ENCODE data around the gene ZNF648. TPM values are rescaled to one million over a fixed set of nuclear protein-coding genes. Genes with fewer than 3 reads are reported as not detected.

Gene ZNF648
- total RNA-seq, 6 experiments from 2014 or later, result 0.35 to 1.5 (median 0.57) TPM

- no peak overlapping the region for H3K4me3 ChIP-seq
- H3K9me3 ChIP-seq, result no peaks in the 10 kb centered on the region
- no peaks in the 10 kb centered on the region for H3K27me3 ChIP-seq
- H3K27ac ChIP-seq, result no peak overlapping the region
- H3K4me1 ChIP-seq, result no peaks in the 10 kb centered on the region
- ATAC-seq (no peak), DNase-seq (no peak)
- intact Hi-C loops (cut with DNase I), result no loop called here
- no peaks in the 10 kb centered on the region for H3K36me3 ChIP-seq
- 0% methylated on average over 1 of the region's 4 CpGs for WGBS (ENCODE audit: insufficient coverage, low coverage, low lambda C conversion rate, missing lambda C conversion rate)
- no peak for TF ChIP-seq CTCF (IDR thresholded peaks at IDR 0.05)
- no peak for TF ChIP-seq POLR2A (IDR thresholded peaks at IDR 0.05)
Measured at GRCh38 chr1:182066934-182067333, 5.4 kb upstream of the ZNF648 start.

- H3K4me1 ChIP-seq, result no peaks in the 10 kb centered on the region
- ATAC-seq (no peak), DNase-seq (no peak)
- WGBS (ENCODE audit: insufficient coverage, low coverage, low lambda C conversion rate, missing lambda C conversion rate), result 100% methylated on average over 4 of the region's 5 CpGs
- no peak overlapping the region for H3K27ac ChIP-seq
- no peak overlapping the region for H3K4me3 ChIP-seq
- no peaks in the 10 kb centered on the region for H3K9me3 ChIP-seq
- no peak for TF ChIP-seq POLR2A (IDR thresholded peaks at IDR 0.05)
- no peak for TF ChIP-seq CTCF (IDR thresholded peaks at IDR 0.05)
- H3K36me3 ChIP-seq, result no peaks in the 10 kb centered on the region
- no peaks in the 10 kb centered on the region for H3K27me3 ChIP-seq
- intact Hi-C loops (cut with DNase I), result no loop called here
Measured at GRCh38 chr1:182065126-182065845, 3.8 kb upstream of the ZNF648 start.

- DNase-seq, result no peak
- no peak for TF ChIP-seq POLR2A (IDR thresholded peaks at IDR 0.05)
- TF ChIP-seq CTCF (IDR thresholded peaks at IDR 0.05), result no peak
- Histone ChIP-seq H3K27me3 (no peaks in the 10 kb centered on the region), H3K36me3 (no peaks in the 10 kb centered on the region), H3K4me1 (no peaks in the 10 kb centered on the region), H3K4me3 (no peak overlapping the region), H3K27ac (no peak overlapping the region), H3K9me3 (no peaks in the 10 kb centered on the region)
- 89% methylated on average over 3 of the region's 3 CpGs for WGBS (ENCODE audit: insufficient coverage, low coverage, low lambda C conversion rate, missing lambda C conversion rate)
- no peak for ATAC-seq
- intact Hi-C loops (cut with DNase I), result no loop called here
Measured at GRCh38 chr1:182064611-182065010, 3.1 kb upstream of the ZNF648 start.

- 78% methylated on average over 1 of the region's 1 CpG for WGBS (ENCODE audit: insufficient coverage, low coverage, low lambda C conversion rate, missing lambda C conversion rate)
Measured at GRCh38 chr1:182062223-182062622, 711 bp upstream of the ZNF648 start.

More at GRCh38 chr1:182062223-182062622, 711 bp upstream of the ZNF648 start:
- H3K27me3 ChIP-seq, result no peaks in the 10 kb centered on the region
- TF ChIP-seq CTCF (IDR thresholded peaks at IDR 0.05) (no peak), POLR2A (IDR thresholded peaks at IDR 0.05) (no peak)
- no peaks in the 10 kb centered on the region for H3K9me3 ChIP-seq
- H3K4me3 ChIP-seq, result no peak overlapping the region
- H3K27ac ChIP-seq, result no peak overlapping the region
- no peaks in the 10 kb centered on the region for H3K4me1 ChIP-seq
- intact Hi-C loops (cut with DNase I), result no loop called here
- H3K36me3 ChIP-seq, result no peaks in the 10 kb centered on the region
- no peak for DNase-seq
- ATAC-seq, result no peak
